22Rv1 (cell line): Measurements from ENCODE around the gene CNTNAP2.

Experiments used
- ZFX ChIP-seq: fragments of 450-650 bp; IDR thresholded peaks from 2 replicates; pipeline ENCODE4 v1.6.1; 2017; ENCODE audit warnings: antibody characterized with exemption, borderline replicate concordance
- TF ChIP-seq, protein P1 (sequence below): fragments of 450-650 bp; IDR thresholded peaks from 2 replicates; pipeline ENCODE4 v1.5.1; 2017; ENCODE audit warnings: mild to moderate bottlenecking

DNA sequence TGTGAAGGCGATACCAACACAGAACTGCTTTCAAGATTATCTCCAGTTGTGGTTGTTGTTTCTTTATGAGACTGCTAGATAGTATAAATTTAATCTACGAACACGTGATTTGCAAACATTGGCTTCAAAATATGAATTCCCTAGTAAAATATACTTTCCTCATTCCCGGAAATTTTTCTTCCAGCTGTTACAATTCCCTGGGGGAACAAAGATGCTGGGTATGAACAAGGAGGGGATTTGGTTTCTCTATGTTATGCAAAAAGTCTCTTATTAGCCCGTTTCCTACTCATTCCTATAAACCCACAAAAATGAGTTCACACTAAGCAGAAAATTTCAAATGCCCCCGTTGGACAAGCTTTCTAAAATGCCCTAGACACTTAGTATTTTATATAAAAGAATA, 928.3 kb downstream of the CNTNAP2 start:
- TF ChIP-seq, protein P1, sequence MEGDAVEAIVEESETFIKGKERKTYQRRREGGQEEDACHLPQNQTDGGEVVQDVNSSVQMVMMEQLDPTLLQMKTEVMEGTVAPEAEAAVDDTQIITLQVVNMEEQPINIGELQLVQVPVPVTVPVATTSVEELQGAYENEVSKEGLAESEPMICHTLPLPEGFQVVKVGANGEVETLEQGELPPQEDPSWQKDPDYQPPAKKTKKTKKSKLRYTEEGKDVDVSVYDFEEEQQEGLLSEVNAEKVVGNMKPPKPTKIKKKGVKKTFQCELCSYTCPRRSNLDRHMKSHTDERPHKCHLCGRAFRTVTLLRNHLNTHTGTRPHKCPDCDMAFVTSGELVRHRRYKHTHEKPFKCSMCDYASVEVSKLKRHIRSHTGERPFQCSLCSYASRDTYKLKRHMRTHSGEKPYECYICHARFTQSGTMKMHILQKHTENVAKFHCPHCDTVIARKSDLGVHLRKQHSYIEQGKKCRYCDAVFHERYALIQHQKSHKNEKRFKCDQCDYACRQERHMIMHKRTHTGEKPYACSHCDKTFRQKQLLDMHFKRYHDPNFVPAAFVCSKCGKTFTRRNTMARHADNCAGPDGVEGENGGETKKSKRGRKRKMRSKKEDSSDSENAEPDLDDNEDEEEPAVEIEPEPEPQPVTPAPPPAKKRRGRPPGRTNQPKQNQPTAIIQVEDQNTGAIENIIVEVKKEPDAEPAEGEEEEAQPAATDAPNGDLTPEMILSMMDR = no peak
- no peak for TF ChIP-seq ZFX
